GM18858 (cell line): Measurements from ENCODE around the gene DHDH.
A peak's percentile ranks its signal among the peaks of the same experiment; 100 is the strongest.

Source experiments
- ATAC-seq: cut with Tn5 transposase; IDR thresholded peaks from one replicate; pipeline ENCODE4 v1.9.1; 2021; ENCODE audit not compliant: unreplicated experiment

Gene DHDH

DNA sequence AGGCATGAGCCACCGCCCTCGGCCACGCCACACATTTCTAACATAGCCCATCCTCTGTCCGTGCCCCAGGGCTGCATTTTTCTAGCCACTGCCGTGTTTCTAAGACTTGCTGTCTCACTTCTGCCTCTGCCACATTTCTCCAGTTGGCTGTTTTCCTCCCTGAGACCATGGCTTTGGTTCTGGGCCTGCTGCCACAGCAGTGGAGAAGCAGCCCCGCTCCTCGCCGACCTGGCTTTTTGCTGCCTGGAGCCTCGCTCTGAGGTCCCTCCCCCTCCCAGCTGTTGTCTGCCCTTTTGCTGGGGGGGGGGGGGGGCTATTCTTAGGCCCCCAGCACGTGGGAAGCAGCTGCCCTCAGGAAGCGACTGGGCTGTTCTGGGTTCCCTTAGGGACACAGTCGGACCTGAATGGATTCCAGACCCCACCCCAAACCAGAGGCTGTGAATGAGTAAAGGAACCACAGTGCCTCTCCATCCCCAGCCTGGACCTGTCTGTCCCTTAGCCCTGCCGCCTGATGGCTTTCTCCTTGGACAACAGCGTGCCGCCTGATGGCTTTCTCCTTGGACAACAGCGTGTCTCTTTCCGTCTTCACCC lies 56.3 kb downstream of the DHDH start:
- no peak for ATAC-seq

DNA sequence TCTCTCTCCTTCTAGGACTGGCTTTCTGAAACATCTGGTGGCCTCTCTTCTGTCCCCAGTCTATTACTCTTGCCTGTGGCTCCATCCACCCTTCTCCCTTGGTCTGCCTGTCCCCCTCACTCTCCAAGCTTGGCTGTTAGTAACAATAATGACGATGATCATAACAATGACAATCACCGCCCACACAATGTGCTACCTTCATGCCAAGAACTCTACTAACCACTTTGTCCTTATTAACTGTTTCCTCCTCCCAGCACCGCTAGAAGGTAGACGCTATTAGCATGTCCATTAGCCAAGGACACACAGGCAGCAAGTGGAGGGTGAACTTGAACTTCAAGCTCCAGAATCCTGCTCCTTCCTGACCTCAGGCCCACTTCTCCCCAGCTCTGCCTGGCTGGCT lies 56.9 kb downstream of the DHDH start:
- no peak for ATAC-seq

DNA sequence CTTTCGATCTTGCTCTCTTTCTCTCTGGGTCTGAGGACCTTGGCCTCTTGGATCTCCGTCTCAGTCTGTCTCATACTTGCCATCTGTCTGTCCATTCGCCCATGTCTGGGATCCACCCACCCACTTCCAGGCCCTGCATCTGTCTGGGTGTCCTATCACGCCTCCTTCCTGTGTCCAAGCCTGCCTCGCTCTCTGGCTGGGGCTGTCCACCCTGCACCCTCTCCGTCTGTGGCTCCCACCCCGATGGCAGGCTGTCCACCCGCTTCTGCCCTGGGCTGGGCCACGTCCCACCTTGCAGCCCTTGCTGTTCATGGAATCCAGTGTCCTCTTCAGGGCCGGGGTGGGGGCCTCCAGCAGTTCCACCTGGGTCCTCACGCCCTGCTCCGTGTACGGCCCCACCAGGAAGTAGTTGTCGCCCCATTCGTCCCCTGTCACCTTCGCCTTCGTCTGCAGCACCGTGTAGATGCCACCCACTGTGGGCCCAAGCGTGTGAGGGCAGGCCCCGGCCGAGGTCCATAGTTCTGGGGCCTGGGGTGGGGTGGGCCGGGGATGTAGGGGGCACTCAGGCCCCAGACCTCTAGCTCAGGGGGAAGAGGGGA lies 57.6 kb downstream of the DHDH start:
- ATAC-seq, result no peak

DNA sequence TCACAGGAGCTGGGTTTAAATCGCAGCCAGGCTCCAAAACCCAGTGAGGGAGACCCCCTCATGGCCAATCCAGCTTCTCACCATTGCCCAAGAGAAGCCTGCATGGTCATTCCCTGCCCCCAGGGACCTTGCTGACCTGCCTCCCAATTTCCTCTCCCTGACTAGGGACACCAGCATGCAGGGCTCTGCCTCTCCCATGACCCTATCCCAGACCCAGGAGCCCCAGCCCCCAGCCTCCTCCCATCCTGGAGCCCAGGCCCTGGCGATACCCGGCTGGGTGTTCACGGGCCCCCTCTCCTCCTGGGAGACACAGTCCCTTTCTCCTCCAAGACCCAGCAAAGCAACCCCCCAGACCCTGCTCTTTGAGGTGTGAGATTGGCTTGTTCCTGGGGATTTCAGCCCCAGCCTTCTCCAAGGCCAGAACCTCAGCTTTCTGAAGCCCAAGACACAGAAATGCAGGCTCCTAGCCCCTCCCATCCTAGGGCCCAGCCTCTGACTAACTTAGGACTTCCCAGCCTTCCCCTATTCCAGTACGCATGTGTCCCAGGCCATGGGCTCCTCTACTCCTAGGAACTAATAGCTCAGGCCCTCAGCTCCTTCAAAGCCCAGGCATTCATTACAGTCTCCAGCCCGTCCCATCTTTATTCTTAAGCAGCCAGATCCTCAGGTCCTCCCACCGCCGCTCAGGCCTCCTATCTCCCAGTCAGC lies 58.5 kb downstream of the DHDH start:
- ATAC-seq, result no peak

DNA sequence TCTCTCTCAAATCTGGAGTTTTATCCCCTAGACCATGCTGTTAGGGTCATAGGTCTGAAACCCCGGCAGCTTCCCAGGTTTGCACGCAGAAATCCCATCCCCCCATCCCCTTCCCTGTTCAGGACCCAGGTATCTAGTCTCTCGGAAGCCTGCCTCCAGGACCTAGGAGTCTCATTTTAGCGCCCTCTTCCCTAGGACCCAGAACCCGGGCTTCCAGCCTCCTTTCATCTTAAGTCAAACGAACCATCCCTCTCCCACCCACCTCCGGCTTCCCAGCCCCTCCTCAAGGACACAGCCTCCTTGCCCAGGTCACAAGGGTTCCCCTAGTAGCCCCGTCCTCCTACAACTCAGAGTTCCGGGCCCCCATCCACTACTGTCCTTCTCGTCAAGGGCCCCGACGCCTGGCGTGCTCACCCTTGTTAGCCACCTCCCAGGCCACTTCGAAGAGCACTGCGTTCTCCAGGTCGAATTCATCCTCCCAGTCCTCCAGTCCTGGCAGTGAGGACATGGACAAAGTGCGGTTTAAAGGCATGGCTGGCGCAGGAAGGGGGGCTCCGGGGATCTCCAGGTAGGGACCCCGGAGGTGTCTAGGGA lies 59.2 kb downstream of the DHDH start:
- ATAC-seq, result no peak

DNA sequence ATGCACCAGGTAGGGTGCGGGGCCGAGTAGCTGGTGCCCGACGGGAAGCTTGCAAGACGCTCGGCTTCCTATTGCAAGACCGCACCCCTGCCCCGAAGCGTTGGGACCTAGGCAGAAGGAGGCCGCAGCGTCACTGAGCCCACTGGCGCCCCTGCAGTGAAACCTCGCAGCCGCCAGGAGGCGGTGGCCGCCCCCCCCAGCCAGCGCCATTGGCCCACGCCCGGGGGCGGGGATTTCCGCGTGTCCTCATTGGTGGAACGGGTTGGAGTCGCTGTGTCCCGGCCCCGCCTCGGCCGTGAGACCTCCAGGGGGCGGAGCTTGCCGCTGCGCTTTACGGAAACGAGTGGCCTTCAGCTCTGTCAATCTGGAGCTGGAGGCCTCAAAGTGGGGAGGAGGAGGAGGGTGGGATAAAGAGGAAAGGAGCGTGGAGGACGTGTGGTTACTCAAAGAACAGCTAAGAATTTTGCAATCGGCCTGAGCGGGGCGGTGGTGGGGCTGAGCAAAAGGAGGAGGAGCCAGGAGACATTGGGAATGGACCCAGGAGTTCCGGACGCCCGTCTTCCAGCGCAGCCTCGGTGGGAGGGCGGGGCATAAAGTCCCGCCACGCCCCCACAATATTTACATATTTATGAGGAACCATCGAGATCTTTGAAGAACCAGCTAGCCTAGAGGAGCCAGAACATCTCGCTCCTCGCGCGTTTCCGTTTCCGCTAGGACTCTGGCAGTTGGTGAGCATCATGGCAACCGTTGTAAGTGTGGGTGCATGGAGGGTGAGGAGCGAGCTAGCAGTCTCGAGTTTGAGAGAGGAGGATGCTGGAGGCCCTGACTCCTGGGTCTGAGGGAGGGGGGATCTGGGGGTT lies 59.9 kb downstream of the DHDH start, which contains the start of the genes GYS1 and RUVBL2:
Gene GYS1, minus strand, starts transcription at position 135 of the 860 bp plus-strand sequence. CDS start 197 bp downstream, outside the sequence.
Gene RUVBL2, plus strand, starts transcription at position 713 of the 860 bp plus-strand sequence. Its CDS starts 25 bp downstream, at position 738.
- peak; percentile 71 for ATAC-seq

DNA sequence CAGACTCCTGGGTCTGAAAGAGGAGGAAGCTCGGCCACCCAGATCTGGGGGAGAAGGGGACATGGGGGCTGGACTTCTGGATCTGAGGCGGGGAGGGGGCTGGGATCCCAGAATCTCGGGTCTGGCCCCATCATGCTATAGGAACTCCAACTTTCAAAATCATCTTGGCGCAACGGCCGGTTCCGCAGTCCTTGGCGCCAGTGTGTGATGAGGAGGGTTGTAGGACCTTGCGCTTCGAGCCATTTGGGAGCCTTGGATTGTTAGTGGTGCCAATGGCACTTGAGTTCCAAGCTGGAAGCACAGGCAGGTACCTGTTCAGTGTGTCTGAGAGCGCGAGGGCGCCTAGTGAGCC lies 60.5 kb downstream of the DHDH start:
- ATAC-seq, result no peak
